Measurements from ENCODE around the gene DMD. TPM values are rescaled to one million over a fixed set of nuclear protein-coding genes. Genes with fewer than 3 reads are reported as not detected.

The DMD gene
- polyA plus RNA-seq, 3 donors: 8.0 to 13.2 (median 11.5) TPM

GRCh38 chrX:31808357-31808756 lies 1403.0 kb downstream of the DMD start:
- H3K27ac ChIP-seq (ENCODE audit: low read depth, low read length): no peak overlapping the region
- WGBS, 3 donors: 34 to 61% (median 47%) methylated on average over 2 of the region's 2 CpGs

GRCh38 chrX:31807165-31807564 lies 1404.2 kb downstream of the DMD start:
- 19 to 72% (median 69%) methylated on average over 2 of the region's 2 CpGs for WGBS, 3 donors
- no peak overlapping the region for H3K27ac ChIP-seq (ENCODE audit: low read depth, low read length)

- no peak overlapping the region for H3K27ac ChIP-seq (ENCODE audit: low read depth, low read length)
- 63 to 85% (median 73%) methylated on average over 3 of the region's 3 CpGs for WGBS, 3 donors
These were observed 1405.6 kb downstream of the DMD start for GRCh38 chrX:31805781-31806180.

GRCh38 chrX:31800219-31800618 lies 1411.1 kb downstream of the DMD start:
- no peak overlapping the region for H3K27ac ChIP-seq (ENCODE audit: low read depth, low read length)
- 52 to 85% (median 65%) methylated on average over 4 of the region's 4 CpGs for WGBS, 3 donors

GRCh38 chrX:31796624-31797023 lies 1414.7 kb downstream of the DMD start:
- 50 to 76% (median 67%) methylated on average over 1 of the region's 1 CpG for WGBS, 3 donors
- H3K27ac ChIP-seq (ENCODE audit: low read depth, low read length): no peak overlapping the region

GRCh38 chrX:31747411-31747810 lies 1463.9 kb downstream of the DMD start:
- H3K27ac ChIP-seq (ENCODE audit: low read depth, low read length): no peak overlapping the region
- 44 to 62% (median 51%) methylated on average over 5 of the region's 5 CpGs for WGBS, 3 donors

- WGBS, 3 donors: 90 to 92% (median 91%) methylated on average over 4 of the region's 4 CpGs
- no peak overlapping the region for H3K27ac ChIP-seq (ENCODE audit: low read depth, low read length)
These were observed 1468.3 kb downstream of the DMD start for GRCh38 chrX:31743004-31743403.

- H3K27ac ChIP-seq (ENCODE audit: low read depth, low read length): no peak overlapping the region
- 59 to 88% (median 73%) methylated on average over 2 of the region's 2 CpGs for WGBS, 3 donors
These were observed 1493.9 kb downstream of the DMD start for GRCh38 chrX:31717474-31717873.

GRCh38 chrX:31715675-31716074 lies 1495.7 kb downstream of the DMD start:
- H3K27ac ChIP-seq (ENCODE audit: low read depth, low read length): no peak overlapping the region
- WGBS, 3 donors: 78 to 85% (median 80%) methylated on average over 5 of the region's 5 CpGs

GRCh38 chrX:31714797-31715196 lies 1496.6 kb downstream of the DMD start:
- WGBS, 3 donors: 85 to 98% (median 91%) methylated on average over 3 of the region's 3 CpGs
- no peak overlapping the region for H3K27ac ChIP-seq (ENCODE audit: low read depth, low read length)

- no peak overlapping the region for H3K27ac ChIP-seq (ENCODE audit: low read depth, low read length)
- WGBS, 3 donors: 76 to 80% (median 77%) methylated on average over 1 of the region's 1 CpG
These were observed 1498.2 kb downstream of the DMD start for GRCh38 chrX:31713120-31713519.

GRCh38 chrX:31711166-31711565 lies 1500.2 kb downstream of the DMD start:
- 42 to 67% (median 51%) methylated on average over 2 of the region's 2 CpGs for WGBS, 3 donors

GRCh38 chrX:31708116-31708515 lies 1503.2 kb downstream of the DMD start:
- WGBS, 3 donors: 34 to 83% (median 38%) methylated on average over 2 of the region's 2 CpGs
- no peak overlapping the region for H3K27ac ChIP-seq (ENCODE audit: low read depth, low read length)

More at GRCh38 chrX:31711166-31711565, 1500.2 kb downstream of the DMD start:
- no peak overlapping the region for H3K27ac ChIP-seq (ENCODE audit: low read depth, low read length)

- no peak overlapping the region for H3K27ac ChIP-seq (ENCODE audit: low read depth, low read length)
- WGBS, 3 donors: 58 to 73% (median 62%) methylated on average over 4 of the region's 4 CpGs
These were observed 1504.9 kb downstream of the DMD start for GRCh38 chrX:31706466-31706865.

GRCh38 chrX:31705816-31706215 lies 1505.5 kb downstream of the DMD start:
- WGBS, 3 donors: 74 to 100% (median 95%) methylated on average over 1 of the region's 1 CpG
- H3K27ac ChIP-seq (ENCODE audit: low read depth, low read length): no peak overlapping the region

GRCh38 chrX:31704938-31705337 lies 1506.4 kb downstream of the DMD start:
- WGBS, 3 donors: 62 to 77% (median 76%) methylated on average over 2 of the region's 2 CpGs
- H3K27ac ChIP-seq (ENCODE audit: low read depth, low read length): no peak overlapping the region

- no peak overlapping the region for H3K27ac ChIP-seq (ENCODE audit: low read depth, low read length)
- WGBS, 3 donors: 35 to 88% (median 51%) methylated on average over 2 of the region's 2 CpGs
These were observed 1509.1 kb downstream of the DMD start for GRCh38 chrX:31702222-31702621.

GRCh38 chrX:31697294-31697916 lies 1513.9 kb downstream of the DMD start:
- 36 to 81% (median 68%) methylated on average over 7 of the region's 7 CpGs for WGBS, 3 donors
- no peak overlapping the region for H3K27ac ChIP-seq (ENCODE audit: low read depth, low read length)

GRCh38 chrX:31679861-31680260 lies 1531.5 kb downstream of the DMD start:
- H3K27ac ChIP-seq (ENCODE audit: low read depth, low read length): no peak overlapping the region

- H3K27ac ChIP-seq (ENCODE audit: low read depth, low read length): no peak overlapping the region
- WGBS, 3 donors: 63 to 80% (median 73%) methylated on average over 3 of the region's 3 CpGs
These were observed 1541.1 kb downstream of the DMD start for GRCh38 chrX:31670245-31670644.

GRCh38 chrX:31665454-31665853 lies 1545.9 kb downstream of the DMD start:
- WGBS, 3 donors: 74 to 81% (median 79%) methylated on average over 4 of the region's 4 CpGs
- H3K27ac ChIP-seq (ENCODE audit: low read depth, low read length): no peak overlapping the region
